Spleen (tissue), 7 donors: ENCODE data around the gene USP5.

Source experiments
- CTCF ChIP-seq, 11 experiments: fragments of 200-600 bp in 7 of 11; fragments of 450-650 bp in 4 of 11; sonication (generic) in 4 of 11; IDR thresholded peaks in 8 of 11; conservative IDR thresholded peaks in 3 of 11; 1 replicate in 7 of 11; 2 replicates in 4 of 11; pipeline versions ENCODE4 v1.4.0 to v1.8.0; 2016 to 2021; ENCODE audit warnings: antibody characterized with exemption in 11 of 11, inconsistent platforms in 4 of 11, mild to moderate bottlenecking in 1 of 11
- POLR2A ChIP-seq, 3 donors: fragments of 450-650 bp; IDR thresholded peaks; one replicate each; pipeline ENCODE4 v1.5.1; 2017; ENCODE audit warnings: antibody characterized with exemption in 3 of 3, mild to moderate bottlenecking in 1 of 3
- POLR2AphosphoS5 ChIP-seq, 3 donors: sonication (generic); formaldehyde crosslinking; IDR thresholded peaks; one replicate each; pipeline ENCODE4 v1.5.1; 2017; ENCODE audit warnings: antibody characterized with exemption in 3 of 3
- donor health status: DM: no; HTN: no; CAD: no; lungs with moderate emphysema.
- donor health status: DM: no; HTN: no; CAD: no.
- donor health status: DM: no; HTN: no; CAD: no.

GRCh38 chr12:6905414-6906040 lies 53.6 kb downstream of the USP5 start:
- TF ChIP-seq POLR2AphosphoS5 (IDR thresholded peaks at IDR 0.05) (no peak), CTCF (IDR thresholded peaks at IDR 0.05 in 8 of 11, conservative IDR thresholded peaks at IDR 0.05 in 3 of 11) (no peak), POLR2A (IDR thresholded peaks at IDR 0.05) (no peak)
